HG02970 (cell line): ENCODE results near the gene SOD1.
A peak's percentile ranks its signal among the peaks of the same experiment; 100 is the strongest.
"Not testable (repeated sequence)": the region's sequence is repeated elsewhere in the genome, so short reads cannot be mapped to it uniquely, and the experiment has no call there.

Experiments used
- ATAC-seq: cut with Tn5 transposase; IDR thresholded peaks from one replicate; pipeline ENCODE4 v1.9.1; 2021; ENCODE audit warnings: mild to moderate bottlenecking, moderate library complexity, moderate number of reproducible peaks; ENCODE audit not compliant: unreplicated experiment, low FRiP score

The SOD1 gene

GRCh38 chr21:31659536-31660258 is at the start of gene SOD1:
TSS of gene SOD1 (plus strand) at chr21:31659693. CDS start at chr21:31659770, 77 bp downstream.
- peak; percentile 93 for ATAC-seq

- no peak for ATAC-seq
Observed at GRCh38 chr21:31611445-31611844, 48.0 kb upstream of the SOD1 start.

- ATAC-seq = no peak
Observed at GRCh38 chr21:31612894-31613785, 46.4 kb upstream of the SOD1 start.

- ATAC-seq = no peak
Observed at GRCh38 chr21:31614705-31615104, 44.8 kb upstream of the SOD1 start.

- no peak for ATAC-seq
Observed at GRCh38 chr21:31616216-31616615, 43.3 kb upstream of the SOD1 start.

- no peak for ATAC-seq
Observed at GRCh38 chr21:31618696-31619430, 40.6 kb upstream of the SOD1 start.

GRCh38 chr21:31622397-31622796 is 37.1 kb upstream of the SOD1 start:
- no peak for ATAC-seq

GRCh38 chr21:31623664-31624063 is 35.8 kb upstream of the SOD1 start:
- ATAC-seq = no peak

- ATAC-seq = no peak
Observed at GRCh38 chr21:31624181-31624580, 35.3 kb upstream of the SOD1 start.

- no peak for ATAC-seq
Observed at GRCh38 chr21:31624961-31625491, 34.5 kb upstream of the SOD1 start.

GRCh38 chr21:31629972-31630711 is 29.4 kb upstream of the SOD1 start:
- no peak for ATAC-seq

- ATAC-seq = not testable (repeated sequence)
Observed at GRCh38 chr21:31631881-31632280, 27.6 kb upstream of the SOD1 start.

- no peak for ATAC-seq
Observed at GRCh38 chr21:31634993-31635392, 24.5 kb upstream of the SOD1 start.

- no peak for ATAC-seq
Observed at GRCh38 chr21:31636874-31637273, 22.6 kb upstream of the SOD1 start.

GRCh38 chr21:31641416-31641922 is 18.0 kb upstream of the SOD1 start:
- ATAC-seq = no peak

GRCh38 chr21:31644643-31645042 is 14.8 kb upstream of the SOD1 start:
- no peak for ATAC-seq

GRCh38 chr21:31647650-31648049 is 11.8 kb upstream of the SOD1 start:
- ATAC-seq = no peak

- ATAC-seq = no peak
Observed at GRCh38 chr21:31650930-31651329, 8.6 kb upstream of the SOD1 start.

- not testable (repeated sequence) for ATAC-seq
Observed at GRCh38 chr21:31651491-31651890, 8.0 kb upstream of the SOD1 start.

- no peak for ATAC-seq
Observed at GRCh38 chr21:31654340-31654739, 5.2 kb upstream of the SOD1 start.
